Measurements from ENCODE around the gene ANKS1A.
"Not testable (repeated sequence)": the region's sequence is repeated elsewhere in the genome, so short reads cannot be mapped to it uniquely, and the experiment has no call there.

The ANKS1A gene

GRCh38 chr6:34888874-34889555, at the start of gene ANKS1A:
TSS of gene ANKS1A (plus strand) at chr6:34889255. CDS start at chr6:34889403, 148 bp downstream.
- TF ChIP-seq, protein P1, sequence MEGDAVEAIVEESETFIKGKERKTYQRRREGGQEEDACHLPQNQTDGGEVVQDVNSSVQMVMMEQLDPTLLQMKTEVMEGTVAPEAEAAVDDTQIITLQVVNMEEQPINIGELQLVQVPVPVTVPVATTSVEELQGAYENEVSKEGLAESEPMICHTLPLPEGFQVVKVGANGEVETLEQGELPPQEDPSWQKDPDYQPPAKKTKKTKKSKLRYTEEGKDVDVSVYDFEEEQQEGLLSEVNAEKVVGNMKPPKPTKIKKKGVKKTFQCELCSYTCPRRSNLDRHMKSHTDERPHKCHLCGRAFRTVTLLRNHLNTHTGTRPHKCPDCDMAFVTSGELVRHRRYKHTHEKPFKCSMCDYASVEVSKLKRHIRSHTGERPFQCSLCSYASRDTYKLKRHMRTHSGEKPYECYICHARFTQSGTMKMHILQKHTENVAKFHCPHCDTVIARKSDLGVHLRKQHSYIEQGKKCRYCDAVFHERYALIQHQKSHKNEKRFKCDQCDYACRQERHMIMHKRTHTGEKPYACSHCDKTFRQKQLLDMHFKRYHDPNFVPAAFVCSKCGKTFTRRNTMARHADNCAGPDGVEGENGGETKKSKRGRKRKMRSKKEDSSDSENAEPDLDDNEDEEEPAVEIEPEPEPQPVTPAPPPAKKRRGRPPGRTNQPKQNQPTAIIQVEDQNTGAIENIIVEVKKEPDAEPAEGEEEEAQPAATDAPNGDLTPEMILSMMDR (IDR thresholded peaks at IDR 0.05; ENCODE audit: low read length, missing control alignments): no peak

GRCh38 chr6:34839666-34840352, 49.2 kb upstream of the ANKS1A start:
- no peak overlapping the region for H3K4me3 ChIP-seq (replicated peaks; ENCODE audit: low read depth, low read length)
- TF ChIP-seq, protein P1 (IDR thresholded peaks at IDR 0.05; ENCODE audit: low read length, missing control alignments): no peak
- DNase-seq (ENCODE audit: low read depth): no peak

More at GRCh38 chr6:34888874-34889555, at the start of gene ANKS1A:
- peak within 1 kb of the TSS; percentile 82 for H3K4me3 ChIP-seq (replicated peaks; ENCODE audit: low read depth, low read length)
- peak; percentile 38 for DNase-seq (ENCODE audit: low read depth)

DNA sequence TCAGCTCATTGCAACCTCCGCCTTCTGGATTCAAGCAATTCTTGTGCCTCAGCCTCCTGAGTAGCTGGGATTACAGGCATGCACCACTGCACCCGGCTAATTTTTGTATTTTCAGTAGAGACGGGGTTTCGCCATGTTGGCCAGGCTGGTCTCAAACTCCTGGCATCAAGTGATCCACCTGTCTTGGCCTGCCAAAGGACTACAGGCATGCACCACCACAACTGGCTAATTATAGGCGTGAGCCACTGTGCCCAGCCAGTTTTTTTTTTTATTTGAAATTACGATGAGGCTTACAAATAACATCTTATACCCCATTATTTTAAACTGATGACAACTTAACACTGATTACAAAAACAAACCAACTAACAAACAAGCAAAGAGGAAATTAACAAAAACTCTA, 40.0 kb upstream of the ANKS1A start:
- not testable (repeated sequence) for DNase-seq (ENCODE audit: low read depth); H3K4me3 ChIP-seq (replicated peaks; ENCODE audit: low read depth, low read length)

- no peak for DNase-seq (ENCODE audit: low read depth)
- H3K4me3 ChIP-seq (replicated peaks; ENCODE audit: low read depth, low read length): no peak overlapping the region
- TF ChIP-seq, protein P1 (IDR thresholded peaks at IDR 0.05; ENCODE audit: low read length, missing control alignments): no peak
Observed at GRCh38 chr6:34851361-34851760, 37.7 kb upstream of the ANKS1A start.

GRCh38 chr6:34852406-34853085, 36.5 kb upstream of the ANKS1A start:
- no peak overlapping the region for H3K4me3 ChIP-seq (replicated peaks; ENCODE audit: low read depth, low read length)
- no peak for DNase-seq (ENCODE audit: low read depth)
- TF ChIP-seq, protein P1 (IDR thresholded peaks at IDR 0.05; ENCODE audit: low read length, missing control alignments): no peak

GRCh38 chr6:34855463-34855862, 33.6 kb upstream of the ANKS1A start:
- H3K4me3 ChIP-seq (replicated peaks; ENCODE audit: low read depth, low read length): no peak overlapping the region
- TF ChIP-seq, protein P1 (IDR thresholded peaks at IDR 0.05; ENCODE audit: low read length, missing control alignments): peak; percentile 20
- no peak for DNase-seq (ENCODE audit: low read depth)

DNA sequence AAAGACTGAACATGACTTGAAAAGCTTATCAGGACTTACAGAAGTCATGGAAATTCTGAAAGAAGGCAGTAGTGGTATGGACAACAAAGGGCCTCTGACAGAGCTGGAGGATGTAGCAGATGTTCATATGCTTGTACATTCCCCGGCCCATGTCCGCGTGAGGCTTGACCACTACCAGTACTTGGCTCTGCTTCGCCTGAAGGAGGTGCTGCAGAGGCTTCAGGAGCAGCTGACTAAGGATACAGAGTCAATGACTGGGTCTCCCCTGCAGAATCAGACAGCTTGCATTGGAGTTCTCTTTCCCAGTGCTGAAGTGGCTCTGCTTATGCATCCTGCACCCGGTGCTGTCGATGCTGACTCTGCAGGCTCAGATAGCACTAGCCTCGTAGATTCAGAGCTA, 30.4 kb upstream of the ANKS1A start:
- TF ChIP-seq, protein P1 (IDR thresholded peaks at IDR 0.05; ENCODE audit: low read length, missing control alignments): no peak
- no peak overlapping the region for H3K4me3 ChIP-seq (replicated peaks; ENCODE audit: low read depth, low read length)
- DNase-seq (ENCODE audit: low read depth): no peak

Measured in fibroblast of pulmonary artery (primary cell).